Measurements from ENCODE around the gene SPEG.

Gene SPEG

DNA sequence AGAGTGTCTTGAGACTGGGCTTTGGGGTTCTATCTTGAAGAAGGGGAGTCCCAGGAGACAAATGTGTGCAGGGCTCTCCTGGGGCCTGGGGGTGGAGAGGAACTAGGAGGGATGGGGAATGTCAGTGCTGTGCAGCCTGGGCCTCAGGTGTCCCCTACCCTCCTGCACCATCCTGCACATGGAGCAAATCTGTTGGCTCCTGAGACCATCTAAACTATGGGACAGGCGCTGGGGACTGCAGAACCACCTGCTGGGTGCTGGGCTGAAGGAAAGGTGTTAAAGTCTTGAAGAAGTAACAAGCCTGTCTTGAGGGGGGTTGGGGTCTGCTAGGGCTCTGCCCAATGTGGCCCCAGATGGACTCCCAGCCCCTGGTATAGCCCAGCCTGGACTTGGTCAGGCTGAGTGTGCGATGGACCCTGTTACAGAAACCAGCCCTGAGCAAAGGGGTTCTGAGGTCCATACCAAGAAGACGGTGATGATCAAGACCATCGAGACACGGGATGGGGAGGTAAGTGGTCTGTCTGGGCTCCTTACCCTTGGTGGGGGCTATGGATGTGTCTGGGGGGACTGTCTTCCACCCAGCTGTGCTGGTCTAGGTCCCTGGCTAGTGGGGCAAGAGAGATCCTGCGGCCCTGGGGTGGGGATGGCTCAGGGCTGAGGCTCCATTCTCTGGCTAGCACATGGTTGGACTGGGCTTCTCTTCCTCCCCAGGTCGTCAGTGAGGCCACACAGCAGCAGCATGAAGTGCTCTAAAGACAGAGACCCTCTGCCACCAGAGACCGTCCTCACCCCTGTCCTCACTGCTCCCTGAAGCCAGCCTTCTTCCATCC lies 9.2 kb upstream of the SPEG start:
- DNase-seq, result no peak

DNA sequence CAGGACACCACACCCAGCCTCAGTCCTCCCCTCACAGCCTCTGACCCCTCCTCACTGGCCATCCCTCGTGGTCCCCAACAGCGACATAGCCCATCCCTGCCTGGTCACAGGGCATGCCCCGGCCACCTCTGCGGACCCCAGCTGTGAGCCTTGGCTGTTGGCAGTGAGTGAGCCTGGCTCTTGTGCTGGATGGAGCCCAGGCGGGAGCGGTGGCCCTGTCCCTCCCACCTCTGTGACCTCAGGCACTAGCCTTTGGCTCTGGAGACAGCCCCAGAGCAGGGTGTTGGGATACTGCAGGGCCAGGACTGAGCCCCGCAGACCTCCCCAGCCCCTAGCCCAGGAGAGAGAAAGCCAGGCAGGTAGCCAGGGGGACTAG lies 8.6 kb upstream of the SPEG start:
- DNase-seq, result no peak

DNA sequence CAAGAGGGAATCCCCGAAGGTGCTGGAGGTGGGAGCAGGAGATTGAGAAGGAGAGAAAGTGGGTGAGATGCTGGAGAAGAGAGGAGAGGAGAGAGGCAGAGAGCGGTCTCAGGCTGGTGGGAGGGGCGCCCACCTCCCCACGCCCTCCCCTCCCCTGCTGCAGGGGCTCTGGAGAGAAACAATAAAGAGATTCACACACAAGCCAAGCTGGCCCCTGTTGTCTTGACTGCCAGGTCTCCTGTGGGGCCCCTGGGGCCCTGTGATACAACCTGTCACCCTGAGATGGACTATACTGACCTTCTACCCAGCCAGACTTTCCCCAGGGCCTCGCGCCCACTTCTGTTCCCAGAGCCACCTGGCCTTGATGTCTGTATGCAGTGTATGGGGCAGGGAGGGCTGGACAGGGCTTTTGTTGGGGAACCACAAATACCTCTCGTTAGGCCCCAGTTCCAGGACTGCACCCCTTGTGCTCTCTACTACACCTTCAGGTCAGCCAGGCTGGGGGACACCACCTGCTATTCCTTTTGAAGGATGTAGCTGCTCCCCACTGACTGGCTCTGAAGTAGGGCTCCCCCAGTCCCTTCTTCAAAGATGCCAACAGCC lies 8.0 kb upstream of the SPEG start:
- DNase-seq, result no peak

DNA sequence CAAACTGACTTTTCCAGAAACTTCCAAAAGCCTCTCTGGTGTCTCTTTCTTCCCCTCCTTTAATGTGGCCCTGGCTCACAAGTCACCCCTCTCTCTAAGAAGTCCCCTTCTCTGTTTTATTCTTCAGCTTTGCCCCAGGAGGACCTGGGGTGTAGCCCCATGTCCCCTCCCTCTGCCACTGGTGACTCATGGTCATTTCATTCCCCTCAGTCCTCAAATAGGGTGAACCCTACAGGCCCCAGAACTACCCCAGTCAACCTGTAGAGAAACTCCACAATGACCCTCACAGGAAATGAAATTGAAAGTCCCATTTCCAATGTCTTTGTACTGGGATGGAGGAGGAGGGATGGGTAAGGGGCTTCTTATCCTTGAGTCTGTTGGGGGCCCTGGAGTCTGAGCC lies 6.2 kb upstream of the SPEG start:
- no peak for DNase-seq

DNA sequence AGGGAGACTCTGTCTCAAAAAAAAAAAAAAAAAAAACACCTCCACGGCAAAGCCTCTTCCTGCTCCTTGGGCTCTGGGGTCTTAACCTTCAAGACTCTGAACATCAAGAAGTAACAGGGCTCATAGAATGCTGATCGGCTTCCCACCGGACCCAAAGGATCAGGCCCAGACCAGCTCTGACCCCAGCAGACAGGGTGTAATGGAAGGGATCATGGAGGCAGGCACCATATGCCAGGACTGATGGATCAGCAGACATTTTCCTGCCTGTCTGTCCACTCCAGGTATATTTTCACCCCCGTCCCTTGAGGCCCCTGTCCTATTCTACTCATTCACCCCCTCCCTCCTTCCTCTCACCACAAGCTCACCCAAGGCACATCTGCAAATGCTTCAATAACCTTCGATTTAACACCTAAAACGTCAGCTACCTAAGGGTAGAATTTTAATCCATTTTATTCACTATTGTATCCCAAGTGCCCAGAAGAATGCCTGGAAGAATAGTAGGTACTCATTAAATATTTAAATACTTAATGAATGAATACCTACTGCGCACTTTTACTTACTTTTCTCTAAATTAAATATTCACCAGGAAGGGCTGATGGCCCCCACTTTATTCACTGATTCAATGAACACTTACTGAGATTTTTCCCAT lies 4.6 kb upstream of the SPEG start:
- no peak for DNase-seq

DNA sequence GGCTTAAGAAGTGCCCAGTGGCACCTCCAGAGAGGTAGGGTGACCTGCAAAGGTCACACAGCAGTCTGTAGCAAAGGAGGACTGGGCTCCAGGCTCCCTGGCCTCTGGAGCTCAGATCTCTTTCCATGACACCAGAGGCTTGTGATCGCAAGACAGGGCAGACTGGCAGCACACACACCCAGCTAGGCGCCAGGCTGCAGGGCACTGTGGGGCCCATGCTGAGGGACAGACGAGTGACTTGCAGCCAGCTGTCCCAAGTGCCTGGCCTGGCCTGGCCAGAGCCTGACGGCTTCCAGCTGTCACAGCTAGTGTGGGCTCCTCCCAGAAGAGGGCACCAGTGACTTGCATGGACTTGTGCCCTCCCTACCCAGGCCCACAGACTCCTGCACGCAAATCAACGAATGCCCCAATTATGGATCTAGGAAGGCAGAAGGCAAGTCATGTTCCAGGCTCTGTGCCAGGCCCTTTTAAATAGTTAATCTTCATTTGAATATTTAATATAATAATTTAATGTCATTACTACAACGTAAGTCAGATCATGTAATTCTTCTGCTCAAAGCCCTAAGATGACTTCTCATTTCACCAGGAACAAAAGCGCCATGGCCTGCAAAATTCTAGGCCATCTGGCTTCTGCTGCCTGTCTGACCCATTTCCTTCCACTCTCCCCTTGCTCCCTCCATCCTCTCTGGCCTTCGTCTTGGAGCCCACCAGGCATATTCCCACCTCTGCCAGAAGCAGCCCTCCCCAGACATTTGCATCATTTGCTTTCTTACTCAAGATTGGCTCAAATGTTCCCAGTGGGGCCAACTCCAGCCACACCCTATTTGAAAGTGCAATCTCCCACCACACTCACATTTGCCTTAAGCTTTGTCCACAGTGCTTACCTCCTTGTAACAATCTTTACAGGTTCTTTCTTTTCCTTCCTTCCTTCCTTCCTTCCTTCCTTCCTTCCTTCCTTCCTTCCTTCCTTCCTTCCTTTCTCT lies 3.7 kb upstream of the SPEG start:
- peak; percentile 67 for DNase-seq

DNA sequence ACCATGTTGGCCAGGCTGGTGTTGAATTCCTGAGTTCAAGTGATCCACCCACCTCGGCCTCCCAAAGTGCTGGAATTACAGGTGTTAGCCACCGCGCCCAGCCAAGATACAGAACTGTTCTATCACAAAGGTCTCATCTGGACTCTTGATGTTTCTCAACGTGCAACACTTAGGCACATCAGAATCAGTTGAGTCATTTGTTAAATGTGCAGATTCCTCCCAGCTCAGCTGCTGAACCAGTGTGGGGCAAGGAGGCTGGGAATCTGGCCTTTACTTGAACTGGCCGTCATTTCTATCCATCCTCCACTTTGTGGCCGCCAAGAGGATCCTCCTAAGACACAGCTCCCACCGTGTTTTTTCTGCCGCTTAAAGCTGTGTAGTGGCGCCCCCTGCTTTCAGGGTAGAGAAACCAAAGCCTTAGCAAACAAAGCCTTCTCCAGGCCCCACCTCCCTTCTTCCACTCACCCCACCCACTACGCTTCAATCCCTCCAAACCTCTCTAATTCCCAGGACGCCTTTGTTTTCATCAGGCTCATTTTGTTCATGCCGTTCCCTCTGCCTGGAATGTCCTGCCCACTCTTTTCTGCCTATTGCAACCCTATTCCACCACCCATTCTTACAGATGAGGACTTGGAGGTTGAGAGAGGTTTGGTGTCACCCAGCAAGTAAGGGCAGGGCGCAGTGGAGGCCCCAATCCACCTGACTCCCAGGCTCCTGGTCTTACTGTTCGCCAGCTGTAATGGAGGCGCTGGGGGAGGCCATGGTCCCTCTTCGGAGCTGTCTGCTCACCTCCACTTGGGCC lies 776 bp upstream of the SPEG start:
- peak; percentile 77 for DNase-seq

DNA sequence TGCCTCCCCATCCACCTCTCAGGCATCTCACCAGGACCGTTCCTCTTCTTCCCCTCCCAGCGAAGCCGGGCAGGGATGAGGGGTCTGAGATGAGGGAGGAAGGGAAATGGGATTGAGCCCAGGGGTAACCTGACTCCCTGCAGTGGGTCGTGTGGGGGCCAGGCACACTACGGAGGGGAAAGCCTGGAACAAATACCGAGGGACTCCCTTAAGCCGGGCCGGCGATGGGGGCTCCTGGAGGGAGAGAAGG lies 250 bp upstream of the SPEG start:
- DNase-seq, result no peak

DNA sequence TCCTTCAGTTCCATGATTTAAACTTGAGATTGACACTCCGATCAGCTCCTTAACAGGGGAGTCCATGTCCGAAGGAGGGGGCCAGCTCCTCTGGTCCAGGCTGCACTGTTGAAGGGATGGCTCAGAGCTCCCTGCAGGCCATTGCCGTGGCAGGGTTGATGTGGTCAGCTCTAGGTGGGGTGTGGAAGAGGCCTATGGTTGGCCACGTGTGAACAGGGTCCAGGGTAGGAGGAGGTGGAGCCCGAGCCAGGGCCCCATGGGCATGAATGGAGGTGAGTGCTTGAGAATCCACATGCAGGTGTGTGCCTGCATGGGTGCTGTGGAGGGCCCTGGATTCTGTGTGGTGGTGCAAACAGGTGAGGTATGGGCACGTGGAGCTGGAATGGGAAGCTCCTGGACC lies 1.1 kb downstream of the SPEG start:
- DNase-seq, result no peak

DNA sequence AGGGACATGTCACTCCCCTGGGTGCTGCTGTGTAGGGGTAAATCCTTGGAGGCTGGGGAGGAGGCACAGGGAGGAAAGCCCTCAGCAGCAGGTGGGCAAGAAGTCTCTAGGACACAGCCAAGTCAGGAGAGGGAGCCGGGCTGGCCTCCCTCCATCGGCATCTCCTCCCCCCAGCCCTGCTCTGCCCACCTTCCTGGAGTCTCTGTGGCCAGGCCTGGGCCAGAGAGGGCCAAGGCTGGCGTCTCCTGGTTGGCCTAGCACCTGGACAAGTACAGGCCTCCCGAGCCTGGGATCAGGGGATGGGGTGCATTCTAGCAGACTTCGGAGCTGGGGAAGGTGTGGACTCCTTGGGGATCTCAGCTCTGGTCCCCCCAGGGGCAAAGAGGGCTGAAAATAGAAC lies 1.8 kb downstream of the SPEG start:
- no peak for DNase-seq

DNA sequence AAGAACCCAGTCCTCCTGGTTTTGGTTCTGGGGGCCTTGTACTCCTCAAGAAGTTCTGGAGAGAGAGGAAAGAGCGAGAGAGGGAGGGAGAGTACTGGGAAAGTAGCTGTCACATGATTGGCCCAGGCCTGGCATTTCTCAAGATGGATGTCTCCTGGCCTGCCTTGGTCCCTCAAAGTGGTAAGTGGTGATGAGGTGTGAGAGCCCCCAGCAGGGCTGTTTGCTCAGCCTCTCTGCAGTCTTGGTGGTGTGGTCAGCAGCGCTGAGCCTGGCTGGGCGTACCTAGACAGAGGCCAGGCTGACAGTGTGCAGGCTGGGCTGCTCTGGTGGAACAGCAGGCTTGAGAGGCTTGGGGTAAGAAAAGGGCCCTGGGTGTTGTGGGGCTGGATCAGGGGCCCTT lies 2.5 kb downstream of the SPEG start:
- DNase-seq, result no peak

DNA sequence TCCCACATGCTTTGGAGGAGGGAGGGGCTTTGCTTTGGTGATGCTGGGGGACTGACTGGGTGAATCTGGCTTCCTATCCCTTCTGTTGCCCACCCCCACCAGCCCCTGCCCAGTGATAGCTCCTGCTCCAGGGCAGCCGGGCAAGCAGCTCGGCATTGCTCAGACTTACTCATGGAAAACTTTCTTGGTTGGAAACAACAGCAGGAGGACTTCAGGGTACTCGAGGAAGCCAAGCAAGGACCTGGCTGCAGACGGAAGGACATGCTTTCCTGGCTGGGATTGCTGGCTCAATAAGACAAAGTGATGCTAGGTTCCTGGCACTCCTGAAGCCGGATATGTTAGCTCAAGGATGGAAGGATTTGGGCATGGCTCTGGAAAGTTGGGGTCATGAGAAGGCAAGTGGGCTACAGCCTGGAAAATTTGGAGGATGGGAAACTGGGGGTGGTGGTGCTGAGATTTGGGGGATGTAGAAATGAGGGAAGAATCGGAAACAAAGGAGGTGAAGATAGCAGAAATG lies 3.1 kb downstream of the SPEG start:
- DNase-seq, result no peak

DNA sequence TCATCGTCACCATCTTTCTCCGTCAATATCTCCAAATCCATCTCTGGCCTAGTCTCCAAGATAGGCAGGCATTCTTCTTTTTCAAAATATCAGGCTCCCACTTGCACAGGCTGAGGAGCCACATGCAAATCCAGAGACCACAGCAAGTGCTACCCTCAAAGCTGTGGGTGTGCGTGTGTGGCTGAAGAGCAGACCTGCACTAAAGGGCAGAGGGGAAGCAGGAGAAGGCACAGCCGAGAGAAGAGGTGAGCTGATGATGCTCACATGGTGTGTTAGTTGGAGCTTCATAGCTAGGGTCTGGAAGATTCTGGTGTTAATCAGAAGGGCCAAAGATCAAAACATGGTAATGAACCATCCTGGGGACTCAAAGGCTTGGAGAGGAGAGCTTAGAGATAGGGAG lies 3.8 kb downstream of the SPEG start:
- no peak for DNase-seq

DNA sequence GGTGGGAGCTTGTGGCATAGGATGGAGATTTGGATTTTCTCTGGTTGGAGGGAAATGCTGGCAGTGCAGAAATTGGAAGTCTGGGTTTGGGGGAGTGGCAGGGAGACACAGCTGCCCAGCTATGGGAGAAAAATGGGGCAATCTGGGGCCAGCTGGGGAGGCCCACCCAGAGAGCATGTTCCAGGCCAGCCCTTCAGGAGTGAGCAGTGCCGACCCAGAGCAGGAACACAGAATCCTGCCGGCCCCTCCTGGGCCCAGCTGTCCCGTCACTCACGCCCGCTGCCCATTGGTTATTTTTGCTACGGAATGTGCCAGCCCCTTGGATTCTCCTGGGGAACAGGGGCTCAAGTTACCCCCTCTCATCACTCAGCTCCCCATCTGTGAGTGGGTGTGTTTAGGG lies 4.9 kb downstream of the SPEG start:
- DNase-seq, result no peak

DNA sequence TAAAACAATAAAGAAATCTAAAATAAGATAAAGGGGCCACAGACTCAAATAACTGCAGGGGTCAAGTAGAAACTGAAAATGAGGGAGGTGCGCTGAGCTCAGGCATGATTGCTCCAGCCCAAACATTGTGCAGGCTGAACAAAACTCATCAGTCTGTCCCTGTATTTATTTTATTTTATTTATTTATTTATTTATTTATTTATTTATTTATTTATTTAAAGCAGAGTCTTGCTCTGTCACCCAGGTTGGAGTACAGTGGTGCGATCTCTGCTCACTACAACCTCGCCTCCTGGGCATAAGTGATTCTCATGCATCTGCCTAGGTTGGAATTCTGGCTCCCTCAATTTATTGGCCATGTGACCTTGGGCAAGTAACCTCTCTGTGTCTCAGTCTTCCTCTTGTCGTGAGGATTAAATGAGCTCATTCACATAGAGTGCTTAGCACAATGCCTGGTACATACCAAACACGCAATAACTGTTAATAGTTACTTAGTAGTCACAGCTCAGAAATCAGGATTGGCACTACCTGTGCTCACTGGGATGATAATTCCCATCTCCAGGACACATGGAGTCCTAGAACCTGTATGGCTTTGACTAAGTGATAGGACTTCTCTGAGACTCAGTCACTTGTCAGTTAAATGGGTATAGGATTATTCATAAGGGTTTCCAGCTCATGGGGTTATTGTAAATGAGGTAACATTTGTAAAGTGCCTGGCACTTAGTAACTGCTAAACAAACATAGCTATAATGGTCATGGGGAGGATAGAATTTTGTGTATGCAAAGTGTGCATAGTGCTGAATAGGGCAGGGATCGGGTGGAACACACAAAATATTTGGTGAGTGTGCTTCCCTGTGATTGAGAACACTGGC lies 6.0 kb downstream of the SPEG start:
- DNase-seq, result peak; percentile 45

DNA sequence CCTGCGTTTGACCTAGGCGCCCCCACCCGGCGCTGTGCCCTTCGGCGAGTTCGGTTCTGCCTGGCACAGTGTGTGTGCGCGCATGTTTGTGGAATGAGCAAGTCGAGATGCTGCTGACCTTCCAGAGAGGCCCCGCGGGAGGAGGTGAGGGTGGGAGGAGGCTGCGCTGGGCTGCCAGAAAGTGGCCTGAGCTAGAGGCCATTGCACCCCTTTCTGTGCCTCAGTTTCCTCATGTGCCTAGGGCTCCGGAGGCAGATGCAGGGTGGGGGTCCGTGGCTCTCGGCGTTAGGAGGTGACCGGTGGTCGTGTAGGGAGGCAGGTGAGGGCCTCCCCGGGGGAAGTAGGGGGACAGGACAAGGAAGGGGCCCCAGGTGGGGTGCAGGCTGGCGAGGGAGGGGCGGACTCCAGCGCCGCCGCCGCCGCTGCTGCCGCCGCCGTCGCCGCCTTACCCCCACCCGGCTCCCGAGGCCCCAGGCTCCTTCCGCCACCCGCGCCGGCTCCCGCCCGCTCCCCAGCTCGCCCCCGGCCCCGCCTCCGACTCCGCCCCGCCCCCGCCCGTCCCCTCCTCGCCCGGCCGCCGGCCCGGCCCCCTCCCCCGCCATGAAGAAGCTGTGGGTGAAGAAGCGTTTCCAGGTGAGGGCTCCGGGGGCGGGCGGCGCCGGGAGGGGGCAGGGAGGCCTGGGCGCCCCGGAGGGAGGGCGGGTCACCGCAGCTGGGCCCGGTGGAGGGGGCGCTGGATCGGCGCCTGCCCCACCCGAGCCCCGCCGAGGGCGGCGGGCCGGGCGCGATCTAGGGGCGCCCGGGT lies 7.0 kb downstream of the SPEG start:
- peak; percentile 74 for DNase-seq

DNA sequence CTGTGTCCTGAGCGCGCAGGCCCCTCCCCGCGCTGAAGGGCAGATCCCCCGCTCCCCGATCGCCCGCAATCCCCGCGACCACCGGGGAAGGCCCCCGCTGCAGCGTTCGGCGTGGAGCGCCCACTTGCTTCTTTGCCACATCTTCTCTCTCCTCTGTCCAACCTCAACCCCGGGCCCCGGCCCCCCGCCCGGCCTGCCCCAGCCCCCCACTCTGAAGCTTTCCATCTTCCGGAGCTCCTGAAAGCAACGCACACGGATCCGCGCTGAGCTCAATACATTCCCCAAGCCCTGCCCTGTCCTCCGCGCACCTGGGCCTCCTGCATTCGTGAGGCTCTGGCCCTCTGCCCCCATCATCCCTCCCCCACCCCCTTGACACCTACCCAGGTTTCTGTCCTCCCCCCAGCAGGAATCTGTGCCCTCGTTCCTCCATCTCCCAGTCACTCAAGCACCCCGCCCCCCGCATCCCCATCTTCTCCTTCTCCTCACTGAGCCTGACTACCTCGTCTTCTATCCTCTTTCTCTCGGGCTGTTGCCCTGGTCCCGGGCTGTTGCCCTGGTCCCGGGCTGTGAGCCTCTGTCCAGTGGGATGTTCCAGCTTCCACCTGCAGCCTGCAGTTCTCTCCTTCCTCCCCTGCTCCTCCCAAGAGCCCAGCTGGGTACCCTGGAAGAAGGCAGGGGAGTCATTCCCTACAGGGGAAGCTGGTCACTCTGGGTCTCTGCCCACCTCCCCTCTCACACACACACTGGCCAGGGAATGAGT lies 7.8 kb downstream of the SPEG start:
- no peak for DNase-seq

DNA sequence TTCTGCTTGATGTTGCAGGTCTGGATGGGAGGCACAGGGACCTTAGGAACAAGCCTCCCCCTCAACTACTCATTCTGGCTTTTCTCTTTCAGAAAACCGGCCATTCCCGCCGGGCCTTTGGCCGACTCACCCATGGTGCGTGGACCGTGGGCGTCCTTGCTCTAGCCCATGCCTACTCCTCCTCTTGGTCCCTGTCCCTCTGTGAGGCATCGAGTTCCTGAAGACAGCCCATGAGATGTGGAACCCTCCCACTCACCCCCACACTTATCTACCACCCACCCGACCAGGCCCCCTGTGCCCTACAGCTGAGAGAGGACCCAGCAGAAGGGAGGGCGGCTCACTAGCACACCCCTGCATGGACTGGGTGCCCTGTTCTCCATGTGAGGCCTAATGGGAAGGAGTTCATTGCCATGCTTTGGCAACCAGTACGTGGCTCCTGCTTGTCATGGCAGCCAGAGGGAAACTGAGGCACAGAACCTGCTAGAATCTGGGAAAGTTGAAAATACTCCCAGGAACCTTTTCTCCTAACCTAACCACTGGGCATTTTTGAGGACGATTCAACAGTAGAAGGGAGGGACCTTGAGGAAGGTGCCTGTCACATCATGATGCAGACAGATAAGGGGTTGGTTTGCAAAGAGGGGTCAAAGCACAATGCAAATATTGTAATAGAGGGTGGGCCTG lies 8.5 kb downstream of the SPEG start:
- DNase-seq, result no peak

DNA sequence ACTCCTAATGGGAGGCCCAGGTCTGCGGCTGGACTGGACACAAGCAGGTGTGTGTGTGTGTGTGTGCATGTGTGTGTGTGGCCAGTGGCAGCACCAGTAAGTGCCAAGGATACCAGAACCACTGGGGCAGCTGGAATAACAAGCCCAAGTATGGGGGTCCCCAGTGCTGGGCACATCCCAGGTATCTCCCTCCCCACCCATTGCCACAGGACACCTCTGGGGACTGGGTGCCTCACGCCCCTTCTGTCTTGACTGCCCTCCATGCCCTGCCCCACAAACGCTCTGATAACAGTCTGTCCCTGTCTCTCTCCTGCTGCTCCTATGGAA lies 9.0 kb downstream of the SPEG start:
- DNase-seq, result no peak

All from fibroblast of skin of back (primary cell).